ENCODE data around the gene EHBP1L1. TPM values are rescaled to one million over a fixed set of nuclear protein-coding genes. Genes with fewer than 3 reads are reported as not detected.

Gene EHBP1L1
- total and polyA plus RNA-seq, 2 of the 13 experiments (the other 11 are each of a cell fraction or from before 2014, with no cell fraction given), result 8.3 to 10.6 TPM

- 0 out of 2 replicates have a peak, but pooled peaks have one; percentile 46 for TF ChIP-seq CCDC6 (CRISPR knock-in tag; IDR thresholded peaks at IDR 0.05)
- TF ChIP-seq RFX1 (IDR thresholded peaks at IDR 0.05), result no peak
- no peak for TF ChIP-seq ZNF720 (CRISPR knock-in tag; IDR thresholded peaks at IDR 0.05)
- no peak for TF ChIP-seq IKZF4 (CRISPR knock-in tag; IDR thresholded peaks at IDR 0.05; ENCODE audit: borderline replicate concordance, low read depth, not compliant biosample characterization)
- no peak for TF ChIP-seq ZNF382 (CRISPR knock-in tag; IDR thresholded peaks at IDR 0.05; ENCODE audit: borderline replicate concordance)
- TF ChIP-seq KLF13 (CRISPR knock-in tag; IDR thresholded peaks at IDR 0.05), result no peak
- no peak for TF ChIP-seq FLYWCH1 (CRISPR knock-in tag; IDR thresholded peaks at IDR 0.05)
- TF ChIP-seq MYC (CRISPR knock-in tag; IDR thresholded peaks at IDR 0.05; ENCODE audit: borderline replicate concordance), result no peak; the same call in 1 of the 2 replicates
- TF ChIP-seq DNMT1 (CRISPR knock-in tag; IDR thresholded peaks at IDR 0.05), result no peak
- TF ChIP-seq NRL (CRISPR knock-in tag; IDR thresholded peaks at IDR 0.05; ENCODE audit: borderline replicate concordance), result no peak
- TF ChIP-seq FOSL1 (CRISPR knock-in tag; IDR thresholded peaks at IDR 0.05; ENCODE audit: borderline replicate concordance), result no peak
- no peak for TF ChIP-seq ZNF143 (CRISPR knock-in tag; IDR thresholded peaks at IDR 0.05)
- no peak for TF ChIP-seq KDM5A (IDR thresholded peaks at IDR 0.05; ENCODE audit: borderline replicate concordance, low read length)
- TF ChIP-seq ZNF350 (CRISPR knock-in tag; IDR thresholded peaks at IDR 0.05; ENCODE audit: borderline replicate concordance, low read depth), result no peak; the same call in 1 of the 2 replicates
- no peak for TF ChIP-seq ZNF800 (CRISPR knock-in tag; IDR thresholded peaks at IDR 0.05)
- TF ChIP-seq ZEB1 (IDR thresholded peaks at IDR 0.05; ENCODE audit: insufficient replicate concordance, low read depth), result no peak
- no peak for TF ChIP-seq DRAP1 (CRISPR knock-in tag; IDR thresholded peaks at IDR 0.05)
- no peak for TF ChIP-seq ISX (CRISPR knock-in tag; conservative IDR thresholded peaks at IDR 0.05)
- TF ChIP-seq ZNF710 (CRISPR knock-in tag; IDR thresholded peaks at IDR 0.05; ENCODE audit: borderline replicate concordance), result no peak
- peak; percentile 38; the same call in 1 of the 3 replicates for TF ChIP-seq MXI1 (IDR thresholded peaks at IDR 0.05; ENCODE audit: borderline replicate concordance, low read depth, low read length)
- peak; percentile 13; the same call in 1 of the 2 replicates for TF ChIP-seq SALL1 (CRISPR knock-in tag; IDR thresholded peaks at IDR 0.05)
- no peak for TF ChIP-seq RORA (CRISPR knock-in tag; IDR thresholded peaks at IDR 0.05)
- peak; percentile 94; the same call in 1 of the 2 replicates for TF ChIP-seq CHD4 (IDR thresholded peaks at IDR 0.05; ENCODE audit: borderline replicate concordance, low read length)
- peak; percentile 58; the same call in 1 of the 2 replicates for TF ChIP-seq RBFOX2 (IDR thresholded peaks at IDR 0.05; ENCODE audit: low read depth, low read length)
- no peak for TF ChIP-seq MLLT10 (CRISPR knock-in tag; IDR thresholded peaks at IDR 0.05)
- TF ChIP-seq TFE3 (CRISPR knock-in tag; IDR thresholded peaks at IDR 0.05), result no peak
Observed at GRCh38 chr11:65575568-65576231, at the start of gene EHBP1L1 (continued).

Data from HepG2 (cell line).